ENCODE data around the gene MYL5. TPM values are rescaled to one million over a fixed set of nuclear protein-coding genes. Genes with fewer than 3 reads are reported as not detected.

The MYL5 gene
- total and polyA plus RNA-seq, 3 donors from 2014 or later = 33.9 to 45.0 (median 34.2) TPM

GRCh38 chr4:650951-651883, 23.1 kb upstream of the MYL5 start:
- intact Hi-C loops (cut with DNase I; ENCODE audit: low total_unique reads) = no loop called here
- Histone ChIP-seq H3K36me3 (ENCODE audit: low read depth, missing control alignments) (no peaks in the 10 kb centered on the region), H3K4me1 (no peaks in the 10 kb centered on the region), H3K27me3 (no peaks in the 10 kb centered on the region), H3K27ac (no peak overlapping the region), H3K4me3 (no peak overlapping the region), H3K9me3 (no peaks in the 10 kb centered on the region)
- TF ChIP-seq POLR2A (IDR thresholded peaks at IDR 0.05) (no peak), CTCF (IDR thresholded peaks at IDR 0.05) (no peak)
- WGBS, 2 donors = 48 to 64% methylated on average over 28 to 49 of the region's 49 CpGs
- DNase-seq = no peak

- intact Hi-C loops (cut with DNase I; ENCODE audit: low total_unique reads) = no loop called here
- Histone ChIP-seq H3K4me1 (no peaks in the 10 kb centered on the region), H3K27me3 (no peaks in the 10 kb centered on the region), H3K9me3 (no peaks in the 10 kb centered on the region), H3K27ac (no peak overlapping the region), H3K36me3 (ENCODE audit: low read depth, missing control alignments) (no peaks in the 10 kb centered on the region), H3K4me3 (no peak overlapping the region)
- DNase-seq = no peak
- WGBS, 2 donors = 42 to 46% methylated on average over 23 to 24 of the region's 24 CpGs
- TF ChIP-seq POLR2A (IDR thresholded peaks at IDR 0.05) (no peak), CTCF (IDR thresholded peaks at IDR 0.05) (no peak)
Measured at GRCh38 chr4:651884-652642, 22.3 kb upstream of the MYL5 start.

DNA sequence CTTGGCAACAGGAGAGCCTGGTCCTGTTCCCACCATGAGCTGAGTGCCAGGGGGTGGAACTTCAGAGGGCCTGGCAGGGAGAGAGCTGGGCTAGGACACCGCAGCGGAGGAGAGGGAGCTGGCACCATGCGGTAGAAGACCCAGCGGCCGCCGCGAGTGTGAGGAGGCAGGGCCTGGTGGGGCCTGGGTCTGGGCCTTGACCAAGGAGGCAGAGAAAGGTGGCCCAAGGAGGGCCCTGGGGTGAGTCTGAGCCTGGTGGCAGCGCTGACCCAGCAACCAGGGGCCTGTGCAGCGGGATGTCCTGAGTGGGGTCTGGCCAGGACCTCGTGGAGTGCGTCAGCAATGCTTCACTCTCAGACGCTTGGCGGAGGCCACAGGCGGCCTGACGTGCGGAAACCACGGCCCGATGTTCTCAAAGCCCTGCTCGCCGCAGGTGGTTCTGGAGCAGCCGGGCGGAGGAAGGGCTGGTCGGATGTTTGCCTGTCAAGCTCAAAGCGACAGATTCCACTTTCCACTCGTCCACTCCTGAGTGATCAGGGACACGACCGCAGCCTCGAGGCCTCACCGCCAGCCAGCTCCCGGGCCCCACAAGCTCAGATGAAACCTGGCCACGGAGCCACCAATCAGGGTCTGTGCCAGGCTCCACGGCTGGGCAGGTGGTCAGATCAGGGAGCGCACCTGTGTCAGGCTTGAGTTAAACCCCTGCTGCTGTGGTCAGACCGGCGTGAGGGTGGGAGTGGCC, 21.1 kb upstream of the MYL5 start:
- WGBS, 2 donors = 89 to 93% methylated on average over 24 to 35 of the region's 35 CpGs
- no peaks in the 10 kb centered on the region for H3K4me1 ChIP-seq
- H3K27me3 ChIP-seq = no peaks in the 10 kb centered on the region
- intact Hi-C loops (cut with DNase I; ENCODE audit: low total_unique reads) = no loop called here
- no peak for TF ChIP-seq CTCF (IDR thresholded peaks at IDR 0.05)
- no peak for TF ChIP-seq POLR2A (IDR thresholded peaks at IDR 0.05)
- no peaks in the 10 kb centered on the region for H3K9me3 ChIP-seq
- H3K36me3 ChIP-seq (ENCODE audit: low read depth, missing control alignments) = no peaks in the 10 kb centered on the region
- no peak overlapping the region for H3K27ac ChIP-seq
- H3K4me3 ChIP-seq = no peak overlapping the region
- DNase-seq = no peak

DNA sequence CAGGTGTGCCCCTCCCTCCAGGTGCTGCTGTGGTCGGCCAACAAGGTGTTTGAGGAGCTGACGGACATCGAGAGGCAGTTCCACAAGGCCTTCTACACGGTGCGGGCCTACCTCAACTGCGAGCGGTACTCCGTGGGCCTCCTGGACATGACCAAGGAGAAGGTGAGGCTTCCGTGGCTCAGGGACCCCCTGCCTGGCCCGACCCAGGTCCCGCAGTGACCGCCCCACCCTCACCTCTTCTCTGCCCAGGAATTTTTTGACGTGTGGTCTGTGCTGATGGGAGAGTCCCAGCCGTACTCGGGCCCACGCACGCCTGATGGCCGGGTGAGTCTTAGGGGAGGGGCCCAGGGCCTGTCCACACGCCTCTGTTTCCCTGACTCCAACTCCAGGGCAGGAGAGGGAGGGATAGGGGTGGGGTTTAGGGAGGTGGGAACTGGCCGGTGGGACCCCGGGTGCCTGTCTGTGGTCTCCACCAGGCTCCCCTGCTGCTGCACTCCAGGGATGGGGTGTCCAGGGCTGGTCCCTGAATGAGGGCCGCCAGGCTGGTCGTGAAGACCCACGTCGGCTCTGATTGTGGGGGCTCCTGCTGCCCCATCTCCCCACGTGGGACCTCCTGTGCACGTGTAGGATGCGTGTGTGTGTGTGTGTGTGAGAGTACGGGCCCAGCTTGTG, 20.4 kb upstream of the MYL5 start:
- no peak overlapping the region for H3K27ac ChIP-seq
- no peaks in the 10 kb centered on the region for H3K27me3 ChIP-seq
- intact Hi-C loops (cut with DNase I; ENCODE audit: low total_unique reads) = no loop called here
- TF ChIP-seq CTCF (IDR thresholded peaks at IDR 0.05) (no peak), POLR2A (IDR thresholded peaks at IDR 0.05) (no peak)
- no peak for DNase-seq
- WGBS, 2 donors = 89 to 93% methylated on average over 19 to 29 of the region's 29 CpGs
- H3K4me1 ChIP-seq = no peaks in the 10 kb centered on the region
- no peaks in the 10 kb centered on the region for H3K36me3 ChIP-seq (ENCODE audit: low read depth, missing control alignments)
- H3K4me3 ChIP-seq = no peak overlapping the region
- H3K9me3 ChIP-seq = no peaks in the 10 kb centered on the region
